Measurements from ENCODE around the gene MBNL3. TPM values are rescaled to one million over a fixed set of nuclear protein-coding genes. Genes with fewer than 3 reads are reported as not detected.

MBNL3 gene
- total RNA-seq, 2 experiments from 2014 or later, result 28.3 to 30.7 TPM

GRCh38 chrX:132395026-132395425 lies 93.8 kb downstream of the MBNL3 start:
- Mint-ChIP-seq H3K27ac (no peak overlapping the region), H3K27me3 (no peaks in the 10 kb centered on the region), H3K9me3 (no peaks in the 10 kb centered on the region), H3K4me3 (no peak overlapping the region), H3K36me3 (no peaks in the 10 kb centered on the region), H3K4me1 (no peaks in the 10 kb centered on the region)
- ATAC-seq (ENCODE audit: low read depth) (no peak), DNase-seq (no peak)
- POLR2A ChIA-PET, result no interaction called here

- Mint-ChIP-seq H3K4me3 (no peak overlapping the region), H3K4me1 (no peaks in the 10 kb centered on the region), H3K36me3 (no peaks in the 10 kb centered on the region), H3K27ac (no peak overlapping the region), H3K9me3 (no peaks in the 10 kb centered on the region), H3K27me3 (no peaks in the 10 kb centered on the region)
- DNase-seq, result no peak
- POLR2A ChIA-PET, result no interaction called here
- no peak for ATAC-seq (ENCODE audit: low read depth)
Measured at GRCh38 chrX:132394591-132394990, 94.2 kb downstream of the MBNL3 start.

GRCh38 chrX:132393992-132394391 lies 94.8 kb downstream of the MBNL3 start:
- Mint-ChIP-seq H3K9me3 (no peaks in the 10 kb centered on the region), H3K4me1 (no peaks in the 10 kb centered on the region), H3K27me3 (no peaks in the 10 kb centered on the region), H3K4me3 (no peak overlapping the region), H3K36me3 (no peaks in the 10 kb centered on the region), H3K27ac (no peak overlapping the region)
- POLR2A ChIA-PET, result no interaction called here
- no peak for ATAC-seq (ENCODE audit: low read depth)
- DNase-seq, result no peak

DNA sequence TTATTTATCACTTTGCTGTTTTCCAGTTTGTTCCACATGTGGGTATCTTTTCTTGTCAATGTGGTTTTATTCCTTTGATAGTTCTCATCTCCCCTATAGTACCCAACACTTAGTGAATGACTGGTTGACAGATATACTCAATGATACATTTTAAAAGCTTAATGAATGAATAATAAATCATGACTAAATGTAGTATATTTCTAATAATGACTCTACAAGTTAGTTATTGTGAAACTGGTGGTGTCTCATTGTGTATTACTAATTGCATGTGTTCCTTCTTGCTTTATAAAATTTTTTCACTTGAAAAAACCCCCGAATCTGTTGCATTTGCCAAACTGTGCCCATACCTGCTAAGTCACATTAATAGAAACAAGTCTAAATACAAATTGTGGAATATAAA lies 95.4 kb downstream of the MBNL3 start:
- no peaks in the 10 kb centered on the region for H3K9me3 Mint-ChIP-seq
- POLR2A ChIA-PET, result no interaction called here
- DNase-seq (no peak), ATAC-seq (ENCODE audit: low read depth) (no peak)
- H3K36me3 Mint-ChIP-seq, result no peaks in the 10 kb centered on the region
- no peaks in the 10 kb centered on the region for H3K4me1 Mint-ChIP-seq
- H3K4me3 Mint-ChIP-seq, result no peak overlapping the region
- H3K27me3 Mint-ChIP-seq, result no peaks in the 10 kb centered on the region
- H3K27ac Mint-ChIP-seq, result no peak overlapping the region

DNA sequence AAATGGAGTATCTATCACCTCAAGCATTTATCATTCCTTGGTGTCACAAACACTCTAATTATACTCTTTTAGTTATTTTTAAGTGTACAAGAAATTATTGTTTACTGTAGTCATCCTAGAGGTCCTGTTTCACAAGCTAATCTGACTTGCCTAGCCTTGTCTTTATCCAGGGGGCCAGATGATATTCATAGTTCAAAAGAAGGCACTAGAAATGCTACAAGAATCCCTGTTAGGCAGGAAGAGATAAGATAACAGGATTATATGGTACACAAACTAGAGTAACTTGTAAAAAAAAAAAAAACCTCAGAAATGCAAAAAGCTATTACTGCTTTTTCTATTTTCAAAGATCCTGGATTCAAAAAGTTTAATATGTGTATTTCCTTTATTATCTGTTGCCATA lies 95.8 kb downstream of the MBNL3 start:
- no peaks in the 10 kb centered on the region for H3K36me3 Mint-ChIP-seq
- H3K4me3 Mint-ChIP-seq, result no peak overlapping the region
- H3K9me3 Mint-ChIP-seq, result no peaks in the 10 kb centered on the region
- no peaks in the 10 kb centered on the region for H3K27me3 Mint-ChIP-seq
- no peaks in the 10 kb centered on the region for H3K4me1 Mint-ChIP-seq
- no peak overlapping the region for H3K27ac Mint-ChIP-seq
- ATAC-seq (ENCODE audit: low read depth), result no peak
- POLR2A ChIA-PET, result no interaction called here
- DNase-seq, result no peak

DNA sequence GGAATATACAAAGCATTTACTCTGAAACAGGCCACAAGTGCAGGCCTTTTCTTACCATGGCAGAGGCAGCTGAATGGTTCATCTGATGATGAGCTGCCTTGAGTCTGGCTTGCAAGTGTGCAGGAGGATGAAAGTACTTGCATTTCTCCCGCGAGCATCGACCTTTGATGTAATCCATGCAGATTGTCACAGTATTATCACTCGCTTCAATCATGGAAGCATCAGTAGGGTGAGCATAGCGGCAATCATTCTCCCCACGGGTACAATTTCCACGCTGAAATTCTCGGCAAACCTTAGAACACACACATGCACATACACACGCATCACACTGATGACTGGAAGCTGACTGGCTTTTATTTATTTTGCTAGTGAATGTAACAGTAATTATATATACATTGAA lies 98.0 kb downstream of the MBNL3 start:
- no peak overlapping the region for H3K27ac Mint-ChIP-seq
- H3K27me3 Mint-ChIP-seq, result no peaks in the 10 kb centered on the region
- no peaks in the 10 kb centered on the region for H3K9me3 Mint-ChIP-seq
- peaks cover 2% of the 10 kb centered on the region for H3K36me3 Mint-ChIP-seq
- H3K4me3 Mint-ChIP-seq, result no peak overlapping the region
- POLR2A ChIA-PET, result no interaction called here
- H3K4me1 Mint-ChIP-seq, result no peaks in the 10 kb centered on the region
- ATAC-seq (ENCODE audit: low read depth) (no peak), DNase-seq (no peak)

- Mint-ChIP-seq H3K36me3 (peaks cover 2% of the 10 kb centered on the region), H3K9me3 (no peaks in the 10 kb centered on the region), H3K27ac (no peak overlapping the region), H3K4me1 (no peaks in the 10 kb centered on the region), H3K4me3 (no peak overlapping the region), H3K27me3 (no peaks in the 10 kb centered on the region)
- ATAC-seq (ENCODE audit: low read depth) (no peak), DNase-seq (no peak)
- POLR2A ChIA-PET, result no interaction called here
Measured at GRCh38 chrX:132389480-132389879, 99.4 kb downstream of the MBNL3 start.

- Mint-ChIP-seq H3K4me1 (no peaks in the 10 kb centered on the region), H3K27me3 (no peaks in the 10 kb centered on the region), H3K36me3 (peaks cover 2% of the 10 kb centered on the region), H3K4me3 (no peak overlapping the region), H3K27ac (no peak overlapping the region), H3K9me3 (no peaks in the 10 kb centered on the region)
- POLR2A ChIA-PET, result no interaction called here
- ATAC-seq (ENCODE audit: low read depth) (no peak), DNase-seq (no peak)
Measured at GRCh38 chrX:132388371-132388770, 100.5 kb downstream of the MBNL3 start.

DNA sequence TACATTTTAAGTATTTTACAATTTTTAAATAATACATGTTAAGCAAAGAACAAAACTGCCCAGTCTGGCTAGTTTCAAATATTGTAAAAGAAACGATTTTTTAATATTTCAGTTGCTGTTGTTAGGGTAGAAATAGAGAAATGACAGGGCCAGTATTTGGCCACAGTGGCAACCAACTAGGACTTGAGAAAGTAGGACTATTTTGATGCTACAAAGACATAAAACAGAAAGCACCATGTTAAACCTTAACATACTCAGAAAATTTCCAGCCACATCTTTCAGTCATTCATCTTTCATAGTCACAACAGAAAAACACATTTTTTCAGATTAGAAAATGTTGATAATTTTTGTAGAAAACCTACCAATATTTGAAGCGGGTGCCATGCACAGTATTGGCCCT lies 104.5 kb downstream of the MBNL3 start:
- Mint-ChIP-seq H3K9me3 (no peaks in the 10 kb centered on the region), H3K27ac (no peak overlapping the region), H3K27me3 (no peaks in the 10 kb centered on the region), H3K4me1 (no peaks in the 10 kb centered on the region), H3K4me3 (no peak overlapping the region), H3K36me3 (peaks cover 4% of the 10 kb centered on the region)
- POLR2A ChIA-PET, result no interaction called here
- ATAC-seq (ENCODE audit: low read depth), result no peak
- no peak for DNase-seq

GRCh38 chrX:132382068-132382467 lies 106.8 kb downstream of the MBNL3 start:
- no peaks in the 10 kb centered on the region for H3K4me1 Mint-ChIP-seq
- H3K27ac Mint-ChIP-seq, result no peak overlapping the region
- peaks cover 4% of the 10 kb centered on the region for H3K36me3 Mint-ChIP-seq
- POLR2A ChIA-PET, result no interaction called here
- H3K27me3 Mint-ChIP-seq, result no peaks in the 10 kb centered on the region
- H3K9me3 Mint-ChIP-seq, result no peaks in the 10 kb centered on the region
- H3K4me3 Mint-ChIP-seq, result no peak overlapping the region
- ATAC-seq (ENCODE audit: low read depth) (no peak), DNase-seq (no peak)

- POLR2A ChIA-PET, result no interaction called here
- Mint-ChIP-seq H3K4me3 (no peak overlapping the region), H3K9me3 (no peaks in the 10 kb centered on the region), H3K27ac (no peak overlapping the region), H3K4me1 (no peaks in the 10 kb centered on the region), H3K27me3 (no peaks in the 10 kb centered on the region), H3K36me3 (peaks cover 2% of the 10 kb centered on the region)
- DNase-seq (no peak), ATAC-seq (ENCODE audit: low read depth) (no peak)
Measured at GRCh38 chrX:132378281-132378680, 110.6 kb downstream of the MBNL3 start.

DNA sequence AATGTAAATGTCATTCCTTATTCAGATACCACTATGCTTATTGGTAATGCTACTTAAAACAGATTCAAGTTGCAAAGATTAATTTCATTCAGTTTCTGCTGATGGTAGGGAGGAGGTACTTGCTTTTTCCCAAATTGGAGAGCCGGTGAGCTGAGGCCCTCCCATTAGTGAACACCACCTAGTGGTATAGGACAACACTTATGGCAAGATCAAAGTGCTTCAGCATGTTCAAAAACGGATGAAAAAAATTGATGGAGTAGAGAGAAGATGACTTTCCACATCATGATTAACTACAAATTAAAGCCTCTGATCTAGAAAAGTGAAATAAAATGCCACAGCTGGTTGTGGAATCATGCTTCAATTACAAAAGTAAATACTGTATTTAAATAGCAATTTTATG lies 112.9 kb downstream of the MBNL3 start:
- Mint-ChIP-seq H3K9me3 (no peaks in the 10 kb centered on the region), H3K27ac (no peak overlapping the region), H3K36me3 (peaks cover 1% of the 10 kb centered on the region), H3K4me1 (no peaks in the 10 kb centered on the region), H3K4me3 (no peak overlapping the region), H3K27me3 (no peaks in the 10 kb centered on the region)
- ATAC-seq (ENCODE audit: low read depth) (no peak), DNase-seq (no peak)
- POLR2A ChIA-PET, result no interaction called here

DNA sequence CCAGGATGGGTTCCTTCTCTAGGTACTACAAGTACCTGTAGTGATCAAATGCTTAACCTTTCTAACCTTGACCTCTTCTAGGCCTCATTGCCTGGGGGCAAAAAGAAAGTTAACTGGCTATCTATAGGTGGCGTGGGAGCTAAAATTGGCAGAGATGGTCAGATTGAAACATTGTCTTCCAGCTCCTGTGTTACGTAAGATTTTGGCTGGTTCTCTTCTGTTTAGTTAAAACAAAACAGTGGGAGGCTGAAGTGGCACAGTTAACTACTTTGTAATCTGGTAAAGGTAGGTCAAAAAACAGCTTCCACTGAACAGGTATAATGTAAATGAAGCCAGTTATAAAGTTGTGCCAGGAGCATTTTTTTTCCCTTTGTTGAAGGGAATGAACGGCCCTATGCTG lies 115.2 kb downstream of the MBNL3 start:
- POLR2A ChIA-PET, result no interaction called here
- ATAC-seq (ENCODE audit: low read depth), result no peak
- DNase-seq, result no peak
- Mint-ChIP-seq H3K9me3 (no peaks in the 10 kb centered on the region), H3K4me3 (no peak overlapping the region), H3K27me3 (no peaks in the 10 kb centered on the region), H3K36me3 (peaks cover 1% of the 10 kb centered on the region), H3K4me1 (no peaks in the 10 kb centered on the region), H3K27ac (no peak overlapping the region)

GRCh38 chrX:132369617-132370326 lies 119.1 kb downstream of the MBNL3 start:
- H3K27ac Mint-ChIP-seq, result no peak overlapping the region
- no peak for ATAC-seq (ENCODE audit: low read depth)
- POLR2A ChIA-PET, result no interaction called here
- no peaks in the 10 kb centered on the region for H3K27me3 Mint-ChIP-seq
- H3K9me3 Mint-ChIP-seq, result no peaks in the 10 kb centered on the region
- H3K4me3 Mint-ChIP-seq, result no peak overlapping the region
- peaks cover 3% of the 10 kb centered on the region for H3K36me3 Mint-ChIP-seq
- H3K4me1 Mint-ChIP-seq, result peaks cover 2% of the 10 kb centered on the region
- DNase-seq, result no peak

DNA sequence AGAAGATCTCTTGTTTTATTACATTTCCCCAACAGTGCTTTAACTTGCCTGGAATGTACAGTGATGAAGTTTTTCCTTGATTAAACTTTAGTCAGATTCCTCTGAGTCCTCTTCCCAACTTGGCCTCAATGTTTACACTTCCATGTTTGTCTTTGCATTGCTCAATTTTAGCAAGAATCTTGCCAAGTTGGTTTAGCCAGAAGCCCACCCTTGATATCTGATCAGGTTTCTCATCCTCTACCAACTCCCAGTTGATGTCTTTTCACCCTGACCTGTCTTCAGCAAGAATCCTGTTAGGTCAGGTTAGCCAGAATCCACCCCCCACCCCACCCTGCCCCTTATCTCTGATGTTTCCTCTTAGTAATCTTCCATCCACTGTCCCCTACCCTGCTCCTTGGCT lies 120.9 kb downstream of the MBNL3 start:
- Mint-ChIP-seq H3K27ac (no peak overlapping the region), H3K4me1 (peaks cover 2% of the 10 kb centered on the region), H3K36me3 (peaks cover 3% of the 10 kb centered on the region), H3K27me3 (no peaks in the 10 kb centered on the region), H3K4me3 (no peak overlapping the region), H3K9me3 (no peaks in the 10 kb centered on the region)
- POLR2A ChIA-PET, result no interaction called here
- no peak for ATAC-seq (ENCODE audit: low read depth)
- no peak for DNase-seq

Measured in activated naive CD8-positive, alpha-beta T cell treated with anti-CD3 and anti-CD28 coated beads, Interleukin-2, amount 10 ng/mL, durations not matched to agents 7 days and 5 days (primary cell).